NCI-H1105 treated with DMSO at 0.1 percent for 48 hours (cell line): Measurements from ENCODE around the gene ASB18.

ENCODE experiments used
- DNase-seq: peaks from one replicate; lab custom pipeline; 2025; lab: John Stamatoyannopoulos, UW

The ASB18 gene

GRCh38 chr2:236241181-236242056, 22.8 kb downstream of the ASB18 start:
- DNase-seq = no peak

DNA sequence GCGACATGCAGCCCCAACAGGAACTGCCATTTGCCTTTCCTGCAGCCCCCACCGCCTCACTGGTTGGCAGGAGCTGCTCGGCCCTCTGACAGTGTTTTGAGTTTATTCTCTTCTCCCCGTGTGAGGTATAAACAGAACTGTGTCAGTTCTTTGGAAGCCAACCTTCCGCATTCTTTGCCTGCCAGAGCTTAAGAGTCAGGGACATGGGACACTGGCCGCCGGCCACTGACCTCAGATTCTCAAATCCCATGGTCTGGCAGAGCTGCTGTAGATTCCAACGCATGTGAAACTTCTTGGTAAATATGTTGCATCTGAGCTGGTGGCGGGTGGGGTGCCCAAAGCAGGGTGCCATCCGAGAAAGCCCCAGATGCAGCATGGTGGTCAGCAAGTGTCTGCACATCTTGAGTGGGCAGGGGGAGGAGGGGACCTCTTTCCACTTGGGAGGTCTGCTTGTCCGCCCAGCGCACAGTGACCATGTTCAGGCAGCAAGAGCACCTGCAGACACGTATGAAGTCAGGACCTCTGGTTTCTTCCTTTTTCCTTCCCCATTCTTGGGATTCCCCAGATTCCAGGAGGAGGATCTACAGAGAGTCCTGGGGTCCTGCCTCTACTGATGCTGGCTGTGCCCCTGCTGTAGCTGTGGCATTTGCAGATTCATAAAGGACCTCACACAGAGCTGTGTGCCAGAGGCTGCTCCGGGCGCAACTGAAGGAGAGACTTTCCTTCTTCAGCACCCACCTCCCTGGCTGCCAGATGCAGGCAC, 23.8 kb downstream of the ASB18 start:
- no peak for DNase-seq

DNA sequence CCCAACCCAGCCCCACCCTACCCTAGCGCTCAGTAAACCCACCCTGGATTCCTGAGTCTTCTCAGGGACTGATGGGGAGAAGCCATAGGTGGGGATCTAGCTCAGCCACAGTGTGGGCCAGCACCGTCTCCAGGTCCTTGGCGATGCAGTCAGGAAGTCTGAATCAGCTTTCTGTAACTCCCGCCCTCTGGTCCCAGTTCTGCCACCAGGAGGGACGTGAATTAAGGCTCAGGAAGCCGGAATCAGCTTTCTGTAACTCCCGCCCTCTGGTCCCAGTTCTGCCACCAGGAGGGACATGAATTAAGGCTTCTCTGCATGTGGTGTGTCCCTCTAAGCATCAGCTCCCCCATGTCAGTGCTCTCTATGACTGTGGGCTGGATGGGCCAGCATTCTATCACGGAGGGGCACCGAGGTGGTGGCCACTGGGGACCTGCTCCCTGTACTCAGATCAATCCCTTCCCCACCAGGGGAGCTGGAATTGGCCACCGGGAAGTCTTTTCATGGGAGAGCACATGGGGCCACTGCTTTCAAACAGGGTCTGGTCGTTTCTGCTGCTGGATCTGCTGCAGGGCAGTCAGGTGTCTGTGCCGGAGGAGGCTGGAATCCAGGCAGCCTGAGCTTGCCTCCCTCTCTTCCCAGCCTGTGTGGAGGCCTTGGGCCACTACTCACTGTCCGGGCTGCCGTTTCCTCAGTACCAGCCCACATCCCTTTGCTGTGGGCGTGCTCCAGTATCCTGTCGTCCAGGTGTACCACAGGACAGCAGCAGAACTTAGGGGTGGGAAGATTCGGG, 24.7 kb downstream of the ASB18 start:
- no peak for DNase-seq

- no peak for DNase-seq
Observed at GRCh38 chr2:236238751-236239150, 25.5 kb downstream of the ASB18 start.

DNA sequence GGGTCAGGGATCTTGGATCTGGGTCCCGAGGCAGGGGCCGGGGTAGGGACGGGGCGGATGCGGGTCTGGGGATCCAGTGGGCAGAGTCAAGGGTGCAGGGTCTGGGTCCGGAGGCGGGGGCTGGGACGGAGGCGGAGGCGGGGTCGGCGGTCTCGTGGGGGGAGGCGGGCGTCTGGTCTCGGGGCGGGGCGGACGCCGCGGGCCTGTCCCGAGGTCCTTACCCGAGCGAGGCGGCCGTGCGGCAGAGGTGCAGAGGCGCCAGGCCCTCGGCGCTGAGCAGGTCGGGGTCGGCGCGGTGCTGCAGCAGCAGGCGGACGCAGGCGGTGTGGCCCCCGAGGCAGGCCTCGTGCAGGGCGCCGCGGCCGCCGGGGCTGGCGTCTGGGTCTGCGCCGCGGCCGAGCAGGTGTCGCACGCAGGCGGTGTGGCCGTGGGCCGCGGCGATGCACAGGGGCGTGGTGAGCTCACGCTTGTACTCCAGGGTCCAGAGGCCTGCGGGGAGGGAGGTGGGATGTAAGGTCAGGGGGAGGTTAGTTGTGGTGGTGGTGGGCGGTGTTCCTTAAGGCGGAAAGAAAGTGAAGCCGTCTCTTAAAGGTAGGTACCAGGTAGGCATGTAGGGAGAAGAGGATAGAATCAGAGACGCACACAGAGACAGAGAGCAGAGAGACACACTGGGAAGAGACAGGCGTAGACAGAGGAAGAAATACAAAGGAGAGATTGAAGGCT, 26.6 kb downstream of the ASB18 start:
- DNase-seq = no peak

DNA sequence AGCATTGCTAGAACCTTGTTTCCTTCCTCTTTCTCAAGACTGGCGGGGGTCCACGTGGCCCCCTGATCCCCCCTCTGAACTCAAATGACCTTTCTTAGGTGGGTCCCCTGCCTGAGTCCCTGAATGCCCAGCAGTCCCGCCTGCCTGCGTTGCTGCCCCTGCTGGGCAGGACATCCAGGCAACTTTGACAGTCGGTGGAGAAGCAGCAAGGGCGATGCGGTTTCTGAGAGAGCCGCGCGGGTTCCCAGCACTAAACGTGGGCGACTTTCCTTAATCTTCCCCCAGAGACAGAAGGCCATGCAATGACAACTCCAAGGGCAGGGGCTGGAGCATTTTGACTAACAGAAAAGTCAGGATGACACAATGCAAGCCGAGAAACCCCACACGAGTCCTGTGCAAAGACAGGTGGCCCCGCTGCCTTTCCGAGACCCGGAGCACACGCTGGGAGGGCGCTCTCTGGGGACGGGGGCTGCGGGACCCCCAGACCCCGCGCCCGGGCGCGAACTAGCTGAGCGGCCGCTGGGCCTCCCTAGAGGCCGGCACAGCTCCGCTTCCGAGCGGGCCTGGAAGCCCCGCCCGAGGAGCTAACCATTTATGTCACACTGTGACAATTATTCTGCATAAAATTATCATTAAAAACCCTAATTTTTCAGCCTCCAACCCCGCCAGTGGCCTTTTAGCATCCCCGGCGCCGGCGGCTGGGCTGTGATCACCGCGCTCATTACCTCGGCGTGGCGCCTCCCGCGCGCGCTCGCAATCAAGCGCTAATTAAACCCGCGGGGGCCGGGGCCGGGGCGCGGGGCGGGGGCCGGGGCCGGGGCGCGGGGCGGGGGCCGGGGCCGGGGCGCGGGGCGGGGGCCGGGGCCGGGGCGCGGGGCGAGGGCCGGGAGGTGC, 27.4 kb downstream of the ASB18 start:
- DNase-seq = no peak

- DNase-seq = no peak
Observed at GRCh38 chr2:236229186-236229585, 35.0 kb downstream of the ASB18 start.

DNA sequence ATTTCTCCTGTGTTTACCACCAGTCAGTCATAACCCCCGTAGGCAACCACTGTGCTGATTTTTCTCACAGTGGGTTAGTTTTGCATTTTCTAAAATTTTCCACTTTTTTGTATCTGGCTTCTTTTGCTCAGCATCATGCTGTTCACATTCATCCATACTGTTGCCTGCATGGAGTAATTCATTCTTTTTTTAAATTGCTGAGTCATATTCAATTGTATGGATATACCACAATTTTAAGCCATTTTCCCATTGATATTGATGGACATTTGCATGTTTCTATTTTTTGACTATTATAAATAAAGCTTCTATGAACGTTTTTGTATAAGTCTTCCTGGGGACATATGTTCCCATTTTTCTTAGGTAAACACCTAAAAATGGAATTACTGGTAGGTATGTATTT, 40.5 kb downstream of the ASB18 start:
- DNase-seq = no peak

GRCh38 chr2:236221798-236222197, 42.4 kb downstream of the ASB18 start:
- no peak for DNase-seq

DNA sequence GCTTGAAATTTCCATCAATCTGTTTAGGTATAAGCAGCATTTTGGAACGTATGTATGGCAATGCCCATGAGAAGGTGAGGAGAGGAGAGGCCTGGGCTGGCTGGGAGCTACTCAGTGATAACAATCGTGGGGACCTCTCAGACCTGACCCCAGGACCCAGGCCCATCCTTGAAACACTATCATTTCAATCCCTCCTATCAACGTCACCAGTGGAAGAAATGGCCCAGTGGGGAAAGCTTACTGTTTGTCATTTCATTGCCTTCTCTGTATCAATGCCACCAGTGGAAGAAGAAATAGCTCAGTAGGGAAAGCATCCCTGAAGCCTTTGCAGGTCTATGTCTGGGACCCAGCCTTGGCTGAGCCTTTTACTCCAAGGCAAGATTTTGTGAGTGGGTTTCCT, 44.8 kb downstream of the ASB18 start:
- DNase-seq = no peak

DNA sequence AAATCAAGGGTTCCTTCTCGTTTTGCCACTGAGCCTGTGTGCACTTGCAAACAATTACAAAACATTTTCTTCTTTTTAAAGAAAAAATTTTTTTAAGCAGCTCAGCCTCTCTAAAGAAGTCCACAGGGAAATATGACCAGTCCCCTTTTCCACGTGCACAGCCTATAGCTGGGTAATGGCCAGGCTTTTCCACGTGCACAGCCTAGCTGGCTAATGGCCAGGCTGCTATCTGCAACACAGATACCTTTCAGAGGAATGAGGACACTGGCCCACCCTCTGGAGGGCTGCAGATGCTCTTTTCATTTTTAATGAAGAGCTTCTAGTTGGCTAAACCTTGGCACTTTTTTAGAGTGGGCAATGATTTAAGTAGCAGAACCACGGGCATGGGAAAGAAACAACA, 46.3 kb downstream of the ASB18 start:
- no peak for DNase-seq

GRCh38 chr2:236216711-236217110, 47.5 kb downstream of the ASB18 start:
- no peak for DNase-seq

DNA sequence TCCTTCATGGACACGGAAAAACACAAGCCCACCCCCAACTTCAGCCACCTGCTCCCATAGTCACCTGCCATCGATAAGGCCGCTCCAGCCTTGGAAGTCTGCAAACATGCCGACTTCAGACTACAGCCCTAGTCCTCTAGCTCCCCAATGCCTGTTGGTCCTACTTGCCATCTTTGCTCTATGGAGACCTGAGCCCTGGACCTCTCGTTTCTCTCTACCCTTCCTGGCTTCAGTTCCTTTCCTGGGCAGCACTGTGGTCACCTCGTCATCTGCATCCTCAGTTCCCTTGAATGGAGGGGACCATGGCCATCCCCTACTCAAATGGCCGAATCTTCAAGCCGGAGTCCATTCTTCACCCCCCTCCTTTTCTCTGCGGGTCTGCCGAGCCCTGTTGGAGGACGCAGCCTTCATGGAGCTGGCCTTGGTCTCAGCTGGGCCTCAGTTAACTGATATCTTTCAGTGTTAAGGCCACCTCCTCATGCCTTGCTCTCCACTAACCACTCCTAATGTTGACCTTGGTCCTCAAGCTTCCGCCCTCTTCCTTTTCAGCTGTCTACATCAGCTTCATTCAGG, 48.4 kb downstream of the ASB18 start:
- no peak for DNase-seq

DNA sequence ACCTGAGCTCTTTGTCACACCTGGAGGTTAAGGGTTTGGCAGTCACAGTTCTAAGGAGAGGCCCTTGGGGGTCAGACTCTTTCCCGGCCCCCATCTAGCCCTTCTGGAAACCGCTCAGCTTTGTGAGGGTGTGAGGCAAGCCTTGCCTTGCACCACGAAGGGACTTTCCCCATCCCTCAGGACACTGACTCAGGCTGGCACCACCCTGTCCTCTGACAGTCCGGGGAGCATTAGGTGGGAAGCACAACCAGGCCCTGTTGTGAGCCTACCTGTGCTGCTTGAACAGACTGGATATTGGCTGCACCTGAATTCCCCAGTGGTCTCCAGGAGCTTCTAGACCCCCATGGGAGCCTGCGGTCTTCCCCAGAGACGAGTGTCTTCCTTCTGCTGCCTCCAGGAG, 49.0 kb downstream of the ASB18 start:
- DNase-seq = no peak

- DNase-seq = no peak
Observed at GRCh38 chr2:236214376-236214995, 49.7 kb downstream of the ASB18 start.

DNA sequence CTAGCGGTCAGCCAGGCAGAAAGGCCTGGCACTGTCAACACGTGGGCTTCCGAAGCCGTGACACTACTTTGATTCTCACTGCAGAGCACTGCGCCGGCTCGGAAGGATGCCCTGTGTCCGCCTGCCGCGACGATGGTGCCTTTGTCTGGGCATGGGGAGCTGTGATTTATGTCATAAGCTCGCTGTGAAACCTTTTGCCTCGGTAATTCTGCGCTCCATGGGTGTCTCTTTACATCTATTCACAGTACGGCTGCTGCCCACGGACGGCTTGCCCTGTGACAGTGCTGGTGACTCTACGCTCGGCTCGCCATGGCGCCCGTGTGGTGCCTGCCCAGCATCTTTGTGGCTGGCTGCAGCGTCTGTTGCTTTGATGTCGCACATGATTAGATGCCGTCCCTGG, 52.9 kb downstream of the ASB18 start:
- no peak for DNase-seq

- DNase-seq = no peak
Observed at GRCh38 chr2:236210536-236210935, 53.7 kb downstream of the ASB18 start.

- no peak for DNase-seq
Observed at GRCh38 chr2:236209996-236210395, 54.2 kb downstream of the ASB18 start.

GRCh38 chr2:236209535-236209934, 54.7 kb downstream of the ASB18 start:
- no peak for DNase-seq
